HepG2 (cell line): ENCODE data around the gene GOT1. TPM values are rescaled to one million over a fixed set of nuclear protein-coding genes. Genes with fewer than 3 reads are reported as not detected.

Source experiments
- GTF3A ChIP-seq: sonication (generic); formaldehyde crosslinking; conservative IDR thresholded peaks from 2 replicates; pipeline ENCODE4 v1.4.0; 2020; ENCODE audit warnings: mild to moderate bottlenecking, missing genetic modification reagents
- HNRNPL ChIP-seq: fragments of 200-400 bp; formaldehyde crosslinking; IDR thresholded peaks from 2 replicates; pipeline ENCODE4 v1.6.1; 2017; ENCODE audit warnings: mild to moderate bottlenecking, low read depth, low read length
- KMT2A ChIP-seq: sonication (generic); formaldehyde crosslinking; IDR thresholded peaks from 2 replicates; pipeline ENCODE4 v1.4.0; 2020; ENCODE audit warnings: missing genetic modification reagents
- MIER3 ChIP-seq: IDR thresholded peaks from 2 replicates; pipeline ENCODE4 v1.6.1; 2016; ENCODE audit warnings: missing compliant biosample characterization, borderline replicate concordance
- PAX8 ChIP-seq: sonication (generic); formaldehyde crosslinking; IDR thresholded peaks from 2 replicates; pipeline ENCODE4 v1.8.0; 2022; ENCODE audit warnings: mild to moderate bottlenecking, missing genetic modification reagents, borderline replicate concordance
- RAD21 ChIP-seq: fragments of 450-650 bp; formaldehyde crosslinking; IDR thresholded peaks from 2 replicates; pipeline ENCODE4 v1.5.0; 2020; ENCODE audit warnings: mild to moderate bottlenecking
- RAD51 ChIP-seq: fragments of 450-650 bp; IDR thresholded peaks from 2 replicates; pipeline ENCODE4 v1.6.1; 2016; ENCODE audit warnings: borderline replicate concordance
- STAG1 ChIP-seq: sonication (generic); formaldehyde crosslinking; IDR thresholded peaks from 2 replicates; pipeline ENCODE4 v1.4.0; 2020; ENCODE audit warnings: missing genetic modification reagents
- TARDBP ChIP-seq: sonication (generic); formaldehyde crosslinking; IDR thresholded peaks from 2 replicates; pipeline ENCODE4 v1.8.0; 2022; ENCODE audit warnings: mild to moderate bottlenecking, missing genetic modification reagents
- ZFP36 ChIP-seq: fragments of 150-350 bp; IDR thresholded peaks from 2 replicates; pipeline ENCODE4 v1.6.1; 2018; ENCODE audit warnings: borderline replicate concordance, low read length, low read depth; ENCODE audit not compliant: partially characterized antibody
- ZKSCAN5 ChIP-seq: sonication (generic); formaldehyde crosslinking; IDR thresholded peaks from 2 replicates; pipeline ENCODE4 v1.5.1; 2020; ENCODE audit warnings: mild to moderate bottlenecking, missing genetic modification reagents
- ZZZ3 ChIP-seq: sonication (generic); formaldehyde crosslinking; IDR thresholded peaks from 2 replicates; pipeline ENCODE4 v1.4.0; 2020; ENCODE audit warnings: missing genetic modification reagents, mild to moderate bottlenecking, borderline replicate concordance
- polyA plus RNA-seq, 8 experiments: library from polyadenylated mRNA; depleted of rRNA in 3 of 8; stranded (reverse) in 7 of 8; unstranded in 1 of 8; fragments of >200 nt; fragmentation: Illumina TruSeq in 4 of 8; extraction: Trizol in 4 of 8; gene quantifications; 2 replicates each; pipeline versions ENCODE4 v1.2.1 to v1.2.3, GENCODE V29; 2011 to 2016; ENCODE audit warnings: low read depth in 4 of 8, missing spikeins in 1 of 8, mixed read lengths in 1 of 8; ENCODE audit not compliant: insufficient read depth in 1 of 8
- total RNA-seq, 5 experiments: library from RNA; depleted of rRNA; stranded (reverse); fragments of >200 nt; fragmentation: Illumina TruSeq; extraction: Trizol; gene quantifications; 2 replicates each; pipeline ENCODE4 v1.2.3, GENCODE V29; 2016; ENCODE audit warnings: low read depth in 1 of 5
- TF ChIP-seq, protein P1 (sequence below): sonication (generic); formaldehyde crosslinking; IDR thresholded peaks from 2 replicates; pipeline ENCODE4 v1.4.0; 2020; ENCODE audit warnings: missing genetic modification reagents, mild to moderate bottlenecking, borderline replicate concordance
- TF ChIP-seq, protein P2 (sequence below): sonication (generic); formaldehyde crosslinking; IDR thresholded peaks from 2 replicates; pipeline ENCODE4 v1.4.0; 2020; ENCODE audit warnings: missing genetic modification reagents
- TF ChIP-seq, protein P3 (sequence below): sonication (generic); formaldehyde crosslinking; conservative IDR thresholded peaks from 2 replicates; pipeline ENCODE4 v1.4.0; 2020; ENCODE audit warnings: missing genetic modification reagents
- TF ChIP-seq, protein P4 (sequence below): sonication (generic); formaldehyde crosslinking; IDR thresholded peaks from 2 replicates; pipeline ENCODE4 v1.4.0; 2020; ENCODE audit warnings: mild to moderate bottlenecking, missing genetic modification reagents
- TF ChIP-seq, protein P5 (sequence below): sonication (generic); formaldehyde crosslinking; IDR thresholded peaks from 2 replicates; pipeline ENCODE4 v1.5.0; 2020; ENCODE audit warnings: mild to moderate bottlenecking, missing genetic modification reagents, borderline replicate concordance
- TF ChIP-seq, protein P6 (sequence below): sonication (generic); formaldehyde crosslinking; IDR thresholded peaks from 2 replicates; pipeline ENCODE4 v1.8.1; 2023; ENCODE audit warnings: mild to moderate bottlenecking, missing genetic modification reagents

GOT1 gene
- total and polyA plus RNA-seq, 2 of the 13 experiments (the other 11 are each of a cell fraction or from before 2014, with no cell fraction given) = 81.2 to 102 TPM

DNA sequence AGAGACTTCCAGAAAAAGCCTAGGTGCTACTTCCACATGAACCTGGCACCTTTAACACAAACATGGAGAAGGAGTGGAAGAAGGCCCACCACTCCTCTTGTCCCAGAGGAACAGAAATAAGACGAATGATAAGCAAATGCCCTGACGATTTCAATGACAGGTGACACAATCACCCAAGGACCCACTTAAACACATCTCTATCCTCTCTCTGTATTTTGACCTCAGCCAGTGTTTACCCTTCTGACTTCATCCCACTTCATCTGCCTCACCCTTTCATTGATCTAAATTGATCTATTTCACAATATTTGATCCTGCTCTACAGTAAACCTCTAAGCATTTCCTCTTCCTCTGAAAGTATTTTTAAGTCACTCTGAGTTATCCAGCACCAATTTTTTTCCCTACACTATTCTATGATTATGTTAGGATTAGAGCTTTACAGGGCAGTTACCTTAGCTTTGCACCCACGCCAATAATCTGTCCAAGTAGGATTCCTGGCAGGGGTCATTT lies 9.1 kb downstream of the GOT1 start (continued):
- TF ChIP-seq, protein P1, sequence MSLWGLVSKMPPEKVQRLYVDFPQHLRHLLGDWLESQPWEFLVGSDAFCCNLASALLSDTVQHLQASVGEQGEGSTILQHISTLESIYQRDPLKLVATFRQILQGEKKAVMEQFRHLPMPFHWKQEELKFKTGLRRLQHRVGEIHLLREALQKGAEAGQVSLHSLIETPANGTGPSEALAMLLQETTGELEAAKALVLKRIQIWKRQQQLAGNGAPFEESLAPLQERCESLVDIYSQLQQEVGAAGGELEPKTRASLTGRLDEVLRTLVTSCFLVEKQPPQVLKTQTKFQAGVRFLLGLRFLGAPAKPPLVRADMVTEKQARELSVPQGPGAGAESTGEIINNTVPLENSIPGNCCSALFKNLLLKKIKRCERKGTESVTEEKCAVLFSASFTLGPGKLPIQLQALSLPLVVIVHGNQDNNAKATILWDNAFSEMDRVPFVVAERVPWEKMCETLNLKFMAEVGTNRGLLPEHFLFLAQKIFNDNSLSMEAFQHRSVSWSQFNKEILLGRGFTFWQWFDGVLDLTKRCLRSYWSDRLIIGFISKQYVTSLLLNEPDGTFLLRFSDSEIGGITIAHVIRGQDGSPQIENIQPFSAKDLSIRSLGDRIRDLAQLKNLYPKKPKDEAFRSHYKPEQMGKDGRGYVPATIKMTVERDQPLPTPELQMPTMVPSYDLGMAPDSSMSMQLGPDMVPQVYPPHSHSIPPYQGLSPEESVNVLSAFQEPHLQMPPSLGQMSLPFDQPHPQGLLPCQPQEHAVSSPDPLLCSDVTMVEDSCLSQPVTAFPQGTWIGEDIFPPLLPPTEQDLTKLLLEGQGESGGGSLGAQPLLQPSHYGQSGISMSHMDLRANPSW = peak; percentile 91
- TF ChIP-seq, protein P2, sequence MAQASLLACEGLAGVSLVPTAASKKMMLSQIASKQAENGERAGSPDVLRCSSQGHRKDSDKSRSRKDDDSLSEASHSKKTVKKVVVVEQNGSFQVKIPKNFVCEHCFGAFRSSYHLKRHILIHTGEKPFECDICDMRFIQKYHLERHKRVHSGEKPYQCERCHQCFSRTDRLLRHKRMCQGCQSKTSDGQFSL (CRISPR knock-in tag) = no peak
- TF ChIP-seq KMT2A (CRISPR knock-in tag) = peak; percentile 35; the same call in 1 of the 2 replicates
- TF ChIP-seq, protein P3, sequence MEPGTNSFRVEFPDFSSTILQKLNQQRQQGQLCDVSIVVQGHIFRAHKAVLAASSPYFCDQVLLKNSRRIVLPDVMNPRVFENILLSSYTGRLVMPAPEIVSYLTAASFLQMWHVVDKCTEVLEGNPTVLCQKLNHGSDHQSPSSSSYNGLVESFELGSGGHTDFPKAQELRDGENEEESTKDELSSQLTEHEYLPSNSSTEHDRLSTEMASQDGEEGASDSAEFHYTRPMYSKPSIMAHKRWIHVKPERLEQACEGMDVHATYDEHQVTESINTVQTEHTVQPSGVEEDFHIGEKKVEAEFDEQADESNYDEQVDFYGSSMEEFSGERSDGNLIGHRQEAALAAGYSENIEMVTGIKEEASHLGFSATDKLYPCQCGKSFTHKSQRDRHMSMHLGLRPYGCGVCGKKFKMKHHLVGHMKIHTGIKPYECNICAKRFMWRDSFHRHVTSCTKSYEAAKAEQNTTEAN (CRISPR knock-in tag) = 0 out of 2 replicates have a peak, but pooled peaks have one; percentile 16
- TF ChIP-seq RAD51 = no peak
- TF ChIP-seq RAD21 (CRISPR knock-in tag) = no peak
- no peak for TF ChIP-seq ZKSCAN5 (CRISPR knock-in tag)
- TF ChIP-seq, protein P4, sequence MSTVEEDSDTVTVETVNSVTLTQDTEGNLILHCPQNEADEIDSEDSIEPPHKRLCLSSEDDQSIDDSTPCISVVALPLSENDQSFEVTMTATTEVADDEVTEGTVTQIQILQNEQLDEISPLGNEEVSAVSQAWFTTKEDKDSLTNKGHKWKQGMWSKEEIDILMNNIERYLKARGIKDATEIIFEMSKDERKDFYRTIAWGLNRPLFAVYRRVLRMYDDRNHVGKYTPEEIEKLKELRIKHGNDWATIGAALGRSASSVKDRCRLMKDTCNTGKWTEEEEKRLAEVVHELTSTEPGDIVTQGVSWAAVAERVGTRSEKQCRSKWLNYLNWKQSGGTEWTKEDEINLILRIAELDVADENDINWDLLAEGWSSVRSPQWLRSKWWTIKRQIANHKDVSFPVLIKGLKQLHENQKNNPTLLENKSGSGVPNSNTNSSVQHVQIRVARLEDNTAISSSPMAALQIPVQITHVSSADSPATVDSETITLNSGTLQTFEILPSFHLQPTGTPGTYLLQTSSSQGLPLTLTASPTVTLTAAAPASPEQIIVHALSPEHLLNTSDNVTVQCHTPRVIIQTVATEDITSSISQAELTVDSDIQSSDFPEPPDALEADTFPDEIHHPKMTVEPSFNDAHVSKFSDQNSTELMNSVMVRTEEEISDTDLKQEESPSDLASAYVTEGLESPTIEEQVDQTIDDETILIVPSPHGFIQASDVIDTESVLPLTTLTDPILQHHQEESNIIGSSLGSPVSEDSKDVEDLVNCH (CRISPR knock-in tag) = no peak
- TF ChIP-seq GTF3A (CRISPR knock-in tag) = no peak
- no peak for TF ChIP-seq HNRNPL
- TF ChIP-seq, protein P5, sequence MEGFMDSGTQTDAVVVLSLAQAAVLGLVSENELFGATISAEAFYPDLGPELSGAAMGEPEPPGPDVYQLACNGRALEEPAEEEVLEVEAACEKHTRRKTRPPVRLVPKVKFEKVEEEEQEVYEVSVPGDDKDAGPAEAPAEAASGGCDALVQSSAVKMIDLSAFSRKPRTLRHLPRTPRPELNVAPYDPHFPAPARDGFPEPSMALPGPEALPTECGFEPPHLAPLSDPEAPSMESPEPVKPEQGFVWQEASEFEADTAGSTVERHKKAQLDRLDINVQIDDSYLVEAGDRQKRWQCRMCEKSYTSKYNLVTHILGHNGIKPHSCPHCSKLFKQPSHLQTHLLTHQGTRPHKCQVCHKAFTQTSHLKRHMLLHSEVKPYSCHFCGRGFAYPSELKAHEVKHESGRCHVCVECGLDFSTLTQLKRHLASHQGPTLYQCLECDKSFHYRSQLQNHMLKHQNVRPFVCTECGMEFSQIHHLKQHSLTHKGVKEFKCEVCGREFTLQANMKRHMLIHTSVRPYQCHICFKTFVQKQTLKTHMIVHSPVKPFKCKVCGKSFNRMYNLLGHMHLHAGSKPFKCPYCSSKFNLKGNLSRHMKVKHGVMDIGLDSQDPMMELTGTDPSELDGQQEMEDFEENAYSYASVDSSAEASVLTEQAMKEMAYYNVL (CRISPR knock-in tag) = peak; percentile 83
- TF ChIP-seq, protein P6, sequence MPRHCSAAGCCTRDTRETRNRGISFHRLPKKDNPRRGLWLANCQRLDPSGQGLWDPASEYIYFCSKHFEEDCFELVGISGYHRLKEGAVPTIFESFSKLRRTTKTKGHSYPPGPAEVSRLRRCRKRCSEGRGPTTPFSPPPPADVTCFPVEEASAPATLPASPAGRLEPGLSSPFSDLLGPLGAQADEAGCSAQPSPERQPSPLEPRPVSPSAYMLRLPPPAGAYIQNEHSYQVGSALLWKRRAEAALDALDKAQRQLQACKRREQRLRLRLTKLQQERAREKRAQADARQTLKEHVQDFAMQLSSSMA = no peak
- no peak for TF ChIP-seq ZZZ3
- TF ChIP-seq MIER3 = peak; percentile 86
- TF ChIP-seq PAX8 (CRISPR knock-in tag) = no peak
- no peak for TF ChIP-seq ZFP36
- TF ChIP-seq STAG1 (CRISPR knock-in tag) = no peak
- peak; percentile 81 for TF ChIP-seq TARDBP
